HG03457 (cell line): ENCODE measurements around the gene TMEM74B.

Experiments used
- ATAC-seq: cut with Tn5 transposase; IDR thresholded peaks from one replicate; pipeline ENCODE4 v1.9.1; 2021; ENCODE audit warnings: moderate number of reproducible peaks; ENCODE audit not compliant: unreplicated experiment

The TMEM74B gene

GRCh38 chr20:1206366-1207148 lies 21.8 kb upstream of the TMEM74B start:
- ATAC-seq: no peak

- no peak for ATAC-seq
Observed at GRCh38 chr20:1205802-1206201, 21.0 kb upstream of the TMEM74B start.

DNA sequence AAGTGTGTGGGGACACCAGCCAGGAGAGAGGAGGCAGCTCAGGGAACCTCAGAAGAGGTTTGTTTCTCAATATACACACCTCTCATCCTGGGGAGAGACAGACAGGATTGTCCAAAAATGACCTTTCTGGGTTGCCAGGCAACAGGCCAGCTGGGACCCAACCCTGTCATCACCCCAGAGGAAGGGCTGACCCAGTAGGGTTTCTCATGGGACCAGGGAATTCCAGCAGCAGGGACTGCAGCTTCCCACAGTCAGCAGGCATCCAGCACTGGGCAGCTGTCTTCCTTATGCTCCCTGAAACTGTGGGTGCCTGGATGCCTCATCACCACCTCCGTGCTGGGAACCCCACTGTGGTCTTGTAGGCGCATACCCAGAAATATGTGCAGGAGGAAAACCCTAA lies 19.8 kb upstream of the TMEM74B start:
- ATAC-seq: no peak

DNA sequence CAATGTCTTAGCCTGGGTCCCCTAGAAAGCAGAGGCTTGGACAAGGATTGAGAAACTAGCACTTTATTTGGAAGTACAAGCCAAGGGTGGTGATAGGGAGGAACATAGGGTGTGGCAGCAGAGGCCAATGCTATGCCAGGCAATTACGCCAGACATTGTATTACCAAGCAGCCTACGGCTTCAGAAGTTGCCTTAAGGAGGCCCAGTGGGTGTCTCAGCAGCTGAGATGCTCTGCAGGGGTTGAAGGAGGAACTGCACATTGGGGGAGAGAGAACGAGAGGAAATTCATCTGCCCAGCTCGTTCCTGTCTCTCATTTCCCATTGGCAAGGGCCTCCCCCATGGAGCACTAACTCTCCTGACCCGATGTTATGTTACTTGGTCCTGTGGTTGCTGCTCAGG lies 19.3 kb upstream of the TMEM74B start:
- ATAC-seq: no peak

DNA sequence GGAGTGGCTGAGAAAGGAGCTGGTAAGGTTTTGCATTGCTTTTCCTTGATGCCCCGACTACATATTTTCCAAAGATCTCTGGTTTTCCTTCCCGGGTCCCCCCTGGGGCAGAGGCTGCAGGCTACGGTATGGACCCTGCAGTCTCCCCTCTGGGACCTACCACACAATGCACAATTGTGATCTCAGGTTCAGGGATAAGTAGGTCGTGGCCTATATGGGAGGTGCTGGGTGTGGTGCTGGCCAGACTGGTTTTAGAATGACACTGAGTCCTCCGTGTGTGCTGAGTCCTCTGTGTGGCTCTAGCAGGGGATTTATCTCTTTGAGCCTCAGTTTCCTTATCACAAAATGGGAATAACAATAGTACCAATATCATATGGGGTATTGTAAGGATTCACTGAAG lies 18.8 kb upstream of the TMEM74B start:
- ATAC-seq: no peak

DNA sequence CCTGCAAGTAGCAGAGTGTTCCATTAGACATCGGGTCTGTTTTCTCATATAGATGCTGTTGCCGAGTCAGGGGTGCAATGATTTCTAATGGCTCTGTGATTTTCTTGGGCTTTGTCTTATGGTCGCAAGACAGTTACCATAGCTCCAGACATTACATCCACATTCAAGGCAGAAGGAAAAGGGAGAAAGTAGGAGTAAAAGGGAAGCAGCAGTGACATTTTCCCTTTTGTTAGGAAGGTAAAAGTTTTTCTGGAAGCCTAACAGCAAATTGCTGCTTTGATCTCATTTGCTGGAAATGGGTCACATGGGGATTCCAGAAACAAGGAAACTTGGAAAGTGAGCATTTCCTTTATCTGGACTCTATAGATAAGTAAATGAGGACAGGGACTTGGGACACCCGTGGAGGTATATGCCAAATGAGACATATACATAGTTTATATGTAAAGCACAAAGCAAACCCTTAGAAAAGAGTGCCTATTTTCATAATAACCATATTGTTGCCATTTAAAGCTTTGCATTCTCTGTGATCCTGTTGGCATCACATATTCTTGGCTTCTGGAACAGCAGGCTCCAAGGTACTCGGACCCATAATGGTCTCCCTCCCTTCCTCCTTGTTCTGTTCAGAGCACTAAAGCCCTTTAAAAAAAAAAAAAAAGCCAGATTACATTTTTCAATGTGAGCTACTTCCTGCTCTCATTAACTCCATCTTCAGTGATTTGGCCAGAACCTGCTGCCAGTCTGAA lies 18.2 kb upstream of the TMEM74B start, which contains the start of gene C20orf202:
Gene C20orf202 (plus strand): TSS at position 693 of the 743 bp plus-strand sequence. CDS start 132 bp downstream, outside the sequence.
- ATAC-seq: no peak

GRCh38 chr20:1199964-1200363 lies 15.2 kb upstream of the TMEM74B start:
- ATAC-seq: no peak

DNA sequence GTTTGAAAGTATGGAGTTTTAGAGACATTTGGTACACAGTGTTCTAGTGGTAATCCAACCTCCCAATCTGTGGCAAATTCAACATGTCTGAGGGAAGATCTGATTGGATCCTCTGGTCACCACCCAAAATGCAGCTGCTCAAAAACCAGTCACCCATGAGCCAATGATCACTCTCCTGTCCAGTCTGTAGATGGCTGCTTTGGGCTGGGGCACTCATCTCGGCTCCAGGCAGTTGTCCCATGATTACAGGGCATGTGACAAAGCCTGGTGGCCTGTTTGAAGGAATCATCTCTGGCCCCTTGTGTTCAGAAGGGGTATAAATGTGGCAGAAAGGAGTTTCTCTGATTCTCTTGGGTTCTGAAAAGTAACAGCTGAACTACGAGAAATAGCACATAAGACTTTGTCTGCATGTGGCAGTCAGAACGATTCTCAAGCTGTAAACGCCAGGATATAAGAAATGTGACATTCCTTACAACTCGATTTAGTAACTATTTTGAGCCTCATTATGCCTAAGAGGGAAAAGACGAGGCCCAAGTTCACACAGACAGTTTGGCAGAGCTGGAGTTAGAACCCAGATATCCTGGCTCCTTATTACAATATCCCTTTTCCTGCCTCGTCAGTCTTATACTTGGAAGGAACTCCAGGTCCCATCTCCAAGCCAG lies 14.6 kb upstream of the TMEM74B start:
- ATAC-seq: no peak

GRCh38 chr20:1198751-1199150 lies 14.0 kb upstream of the TMEM74B start:
- ATAC-seq: no peak

DNA sequence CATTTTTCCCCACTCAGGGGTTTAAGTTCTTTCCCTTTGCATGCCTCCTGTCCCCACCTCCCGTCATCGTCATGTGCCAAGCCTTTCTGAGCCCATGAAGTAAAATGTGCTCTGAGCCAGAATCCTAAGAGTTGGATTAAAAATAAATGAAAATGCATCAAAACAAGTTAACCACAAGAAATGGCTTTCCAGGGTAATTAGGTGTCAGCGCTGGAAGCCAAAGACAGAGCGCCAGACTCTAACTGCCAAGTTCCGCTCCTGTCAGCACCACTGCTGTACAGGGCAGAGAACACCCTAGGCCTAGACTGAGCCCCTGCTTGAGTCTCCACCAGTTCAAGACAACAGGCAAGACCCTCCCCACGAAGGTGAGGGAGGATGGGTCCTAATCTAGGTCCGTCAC lies 13.0 kb upstream of the TMEM74B start:
- no peak for ATAC-seq

GRCh38 chr20:1196634-1197033 lies 11.9 kb upstream of the TMEM74B start:
- ATAC-seq: no peak

DNA sequence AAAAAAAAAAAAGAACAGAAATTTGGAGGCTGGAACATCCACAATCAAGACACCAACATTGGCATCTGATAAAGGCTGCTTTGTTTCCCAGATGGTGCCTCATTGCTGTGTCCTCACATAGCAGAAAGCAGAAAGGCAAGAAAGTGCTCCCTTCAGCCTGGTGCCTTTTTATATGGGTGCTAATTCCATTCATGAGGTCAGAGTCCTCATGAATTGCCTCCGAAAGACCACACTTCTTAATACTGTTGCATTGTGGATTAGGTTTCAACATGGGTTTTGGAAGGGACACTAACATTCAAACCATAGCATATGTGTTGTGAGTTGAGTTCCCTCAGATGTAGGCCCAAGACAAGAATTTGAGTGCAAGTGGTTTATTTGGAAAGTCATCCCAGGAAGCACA lies 10.4 kb upstream of the TMEM74B start:
- ATAC-seq: no peak

GRCh38 chr20:1191299-1191698 lies 6.5 kb upstream of the TMEM74B start:
- ATAC-seq: no peak

DNA sequence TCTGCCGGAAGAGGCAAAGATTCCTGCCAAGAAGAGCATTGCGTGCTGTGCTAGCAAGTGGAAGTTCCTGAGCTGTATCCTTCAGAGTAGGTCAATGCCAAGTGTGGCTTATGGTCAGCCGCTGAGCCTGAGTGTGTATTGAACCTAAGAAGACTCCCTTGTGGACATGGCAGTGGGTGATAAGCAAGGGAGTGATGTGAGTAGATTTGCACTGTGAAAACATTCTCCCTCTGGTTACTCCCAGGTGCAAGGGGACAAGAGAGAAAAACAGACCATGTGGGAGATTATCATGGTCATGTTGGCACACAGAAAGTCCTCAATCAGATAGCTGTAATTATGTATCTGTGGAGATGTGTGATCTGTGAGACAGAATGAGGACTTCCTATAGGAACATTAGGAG lies 6.1 kb upstream of the TMEM74B start:
- ATAC-seq: no peak

DNA sequence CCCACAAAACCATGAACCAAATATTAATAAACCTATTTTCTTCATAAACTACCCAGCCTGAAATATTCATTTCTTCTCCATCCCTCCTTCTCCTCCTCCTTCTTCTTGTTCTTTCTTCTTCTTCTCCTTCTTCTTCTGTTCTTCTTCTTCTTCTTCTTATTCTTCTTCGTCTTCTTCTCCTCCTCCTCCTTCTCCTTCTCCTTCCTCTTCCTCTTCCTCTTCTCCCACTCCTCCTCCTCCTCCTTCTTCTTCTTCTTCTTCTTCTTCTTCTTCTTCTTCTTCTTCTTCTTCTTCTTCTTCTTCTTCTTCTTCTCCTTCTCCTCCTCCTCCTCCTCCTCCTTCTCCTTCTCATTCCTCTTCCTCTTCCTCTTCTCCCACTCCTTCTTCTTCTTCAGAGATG lies 5.0 kb upstream of the TMEM74B start:
- no peak for ATAC-seq

GRCh38 chr20:1188347-1188746 lies 3.6 kb upstream of the TMEM74B start:
- ATAC-seq: no peak

DNA sequence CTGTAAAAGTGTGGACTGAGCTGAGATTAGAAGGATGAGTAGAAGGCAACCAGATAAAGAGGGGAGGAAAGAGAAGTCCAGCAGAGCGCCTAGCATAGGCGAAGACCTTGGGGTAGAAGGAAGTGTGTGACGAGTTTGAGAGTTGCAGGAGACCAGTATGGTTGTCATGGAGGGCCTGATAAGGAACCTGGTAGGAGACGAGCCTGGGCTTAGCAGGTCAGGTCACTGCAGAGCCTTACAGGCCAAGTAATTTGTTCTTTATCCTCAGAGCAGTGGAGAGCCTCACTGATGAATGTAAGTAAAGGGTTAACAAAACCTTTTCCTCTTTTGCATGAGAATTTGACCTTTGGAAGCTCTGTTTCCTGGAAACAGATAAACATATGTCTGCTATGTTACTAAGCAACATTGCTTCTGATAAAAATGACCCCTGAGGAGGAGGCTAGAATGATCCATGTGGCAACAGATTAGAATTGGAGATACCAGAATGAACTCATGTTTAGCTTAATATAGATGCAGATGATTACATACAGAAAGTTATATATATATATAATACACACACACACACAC lies 2.9 kb upstream of the TMEM74B start:
- no peak for ATAC-seq

GRCh38 chr20:1186367-1186991 lies 1.7 kb upstream of the TMEM74B start:
- ATAC-seq: no peak

DNA sequence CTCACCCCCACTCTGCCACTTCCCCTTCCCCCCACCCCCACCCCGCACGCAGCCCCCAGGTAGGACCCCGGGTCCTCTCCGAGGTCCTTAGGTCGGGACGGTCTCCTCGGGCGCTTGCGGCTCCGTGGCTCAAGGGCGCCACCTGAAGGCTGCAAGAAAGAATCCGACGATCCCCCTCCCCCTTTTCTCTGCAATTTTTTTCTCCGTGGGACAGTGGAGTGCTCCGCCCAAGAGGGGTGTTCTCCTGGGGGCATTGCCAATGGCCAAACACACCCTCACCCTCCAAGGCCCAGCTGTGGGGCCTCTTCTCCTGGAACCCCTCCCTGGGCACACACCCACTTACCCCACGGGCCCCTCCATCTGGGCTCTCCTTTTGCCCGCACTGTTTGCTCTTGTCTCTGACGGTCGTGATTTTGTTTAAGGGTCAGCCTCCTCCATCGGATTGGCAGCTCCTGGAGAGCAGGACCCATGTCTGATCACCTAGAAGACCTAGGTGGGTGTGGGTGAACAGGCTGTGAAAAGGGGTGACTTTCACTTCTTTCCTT lies 1.1 kb upstream of the TMEM74B start:
- ATAC-seq: no peak

DNA sequence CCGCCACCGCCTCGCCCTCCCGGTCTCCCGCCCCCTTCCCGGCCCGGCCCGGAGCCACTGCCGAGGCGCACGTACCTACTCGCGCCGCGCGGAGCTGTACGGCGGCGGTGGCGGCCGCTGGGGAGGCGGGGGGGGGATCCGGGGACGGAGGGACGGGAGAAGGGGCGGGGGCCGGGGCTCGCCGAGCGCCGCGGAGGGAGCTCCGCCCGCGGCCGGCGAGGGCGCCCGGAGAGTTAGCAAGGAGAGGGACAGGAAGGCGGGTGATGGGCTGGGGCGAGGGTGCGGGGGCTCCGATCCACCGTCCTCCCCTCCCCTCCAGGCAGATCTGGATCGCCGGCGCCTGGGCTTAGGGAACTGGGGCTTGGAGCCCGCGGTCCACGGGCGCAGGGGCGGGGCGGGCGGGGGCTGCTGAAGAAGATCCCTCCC lies 548 bp upstream of the TMEM74B start:
- no peak for ATAC-seq

DNA sequence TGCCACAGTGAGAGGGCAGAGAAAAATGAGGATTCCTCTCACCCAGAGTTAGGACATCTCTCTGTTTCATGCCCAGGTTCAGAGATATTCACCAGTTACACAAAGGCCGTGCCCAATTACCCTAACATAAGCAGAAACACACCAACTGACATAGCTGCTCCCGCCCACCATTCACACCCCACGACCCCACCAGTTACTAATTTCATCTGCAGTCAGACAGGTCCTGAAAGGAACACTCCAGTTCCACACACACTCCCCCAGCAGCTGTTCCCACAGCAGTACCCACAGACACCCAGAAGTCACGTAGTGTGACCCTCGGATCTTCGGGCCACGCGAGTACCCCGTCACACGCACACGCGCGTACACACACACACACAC lies 532 bp downstream of the TMEM74B start:
- no peak for ATAC-seq
